Panc1 (cell line): ENCODE measurements around the gene SMOC2. TPM values are rescaled to one million over a fixed set of nuclear protein-coding genes. Genes with fewer than 3 reads are reported as not detected.

Source experiments
- ATAC-seq: fragments of 200-7000 bp; cut with Tn5 transposase; 2 replicates; pipeline ENCODE4 v1.9.1; 2020; ENCODE audit warnings: mild to moderate bottlenecking, moderate library complexity
- BruUV-seq: library from RNA; stranded (reverse); fragments of 400-500 nt; replicated peaks from 2 replicates; lab custom pipeline; 2021; lab: Mats Ljungman, UMichigan
- CTCF ChIA-PET: fragments of 300-600 bp; sonication (Branson Sonifier 250); formaldehyde crosslinking; loops from one replicate; lab custom pipeline; 2022; ENCODE audit warnings: antibody characterized with exemption; lab: Charles Lee
- POLR2A ChIA-PET: fragments of 300-600 bp; sonication (Branson Sonifier 250); formaldehyde crosslinking; loops from one replicate; lab custom pipeline; 2022; ENCODE audit warnings: antibody characterized with exemption; lab: Charles Lee
- DNase-seq: peaks from one replicate; pipeline ENCODE4 v3.0.0-alpha.2; 2010; ENCODE audit warnings: low read depth, low spot score
- H3K27ac ChIP-seq: 2 replicates; pipeline ENCODE4 v1.5.1; 2011; ENCODE audit warnings: mild to moderate bottlenecking, low read length, inconsistent platforms
- H3K27me3 ChIP-seq: fragments of 200-500 bp; sonication (Bioruptor generic); 2 replicates; pipeline ENCODE4 v1.6.0; 2014; ENCODE audit warnings: low read length, inconsistent platforms; ENCODE audit not compliant: control insufficient read depth, insufficient read depth
- H3K36me3 ChIP-seq: fragments of 200-500 bp; sonication (Bioruptor generic); 2 replicates; pipeline ENCODE4 v1.5.1; 2014; ENCODE audit warnings: inconsistent platforms, mild to moderate bottlenecking, low read length, moderate library complexity; ENCODE audit not compliant: control insufficient read depth, insufficient read depth
- H3K4me1 ChIP-seq: 2 replicates; pipeline ENCODE4 v1.5.1; 2011; ENCODE audit warnings: inconsistent platforms, mild to moderate bottlenecking, low read length, moderate library complexity; ENCODE audit not compliant: control insufficient read depth, insufficient read depth
- H3K4me3 ChIP-seq, 2 experiments: 2 replicates each; pipeline ENCODE4 v1.5.1; 2011 to 2012; ENCODE audit warnings: low read depth in 2 of 2, low read length in 2 of 2, mild to moderate bottlenecking in 2 of 2, inconsistent platforms in 1 of 2, moderate library complexity in 1 of 2
- H3K9me3 ChIP-seq: fragments of 200-500 bp; sonication (Bioruptor generic); 2 replicates; pipeline ENCODE4 v1.5.1; 2014; ENCODE audit warnings: low read depth, mild to moderate bottlenecking, inconsistent platforms, low read length, moderate library complexity; ENCODE audit not compliant: control insufficient read depth, insufficient read depth
- CTCF ChIP-seq: fragments of 450-650 bp; IDR thresholded peaks from 2 replicates; pipeline ENCODE4 v1.5.1; 2017; ENCODE audit warnings: mild to moderate bottlenecking
- POLR2AphosphoS5 ChIP-seq: IDR thresholded peaks from 2 replicates; pipeline ENCODE4 v1.6.1; 2012; ENCODE audit warnings: mild to moderate bottlenecking, low read depth, low read length, moderate library complexity
- SIN3A ChIP-seq: IDR thresholded peaks from 2 replicates; pipeline ENCODE4 v1.6.1; 2012; ENCODE audit warnings: low read depth, mild to moderate bottlenecking, low read length, moderate library complexity, borderline replicate concordance; ENCODE audit not compliant: insufficient read depth
- TCF7L2 ChIP-seq: IDR thresholded peaks from 2 replicates; pipeline ENCODE4 v1.6.1; 2011; ENCODE audit warnings: mild to moderate bottlenecking, low read depth, low read length, inconsistent platforms
- in situ Hi-C: cut with HindIII; loops from 2 replicates; pipeline ENCODE4 v1.10.0; 2016; ENCODE audit warnings: low sequenced_read_pairs, low pct_unique_long_range_greater_than_20kb
- intact Hi-C: fragments of 100-400 bp; cut with micrococcal nuclease; formaldehyde crosslinking; loops from one replicate; pipeline ENCODE4 v1.10.0; 2022; ENCODE audit not compliant: unreplicated experiment
- total RNA-seq: library from RNA; stranded (reverse); gene quantifications from one replicate; pipeline ENCODE4 v1.2.1, GENCODE V29; 2021; ENCODE audit not compliant: unreplicated experiment
- TF ChIP-seq, protein P1 (sequence below), 2 experiments: IDR thresholded peaks; 2 replicates each; pipeline ENCODE4 v1.6.1; 2011 to 2012; ENCODE audit warnings: low read depth in 2 of 2, control low read depth in 1 of 2, low read length in 1 of 2, mild to moderate bottlenecking in 1 of 2, moderate library complexity in 1 of 2; ENCODE audit not compliant: insufficient read depth in 1 of 2

Gene SMOC2
- total RNA-seq, 1 experiment from 2014 or later: 0.13 TPM

DNA sequence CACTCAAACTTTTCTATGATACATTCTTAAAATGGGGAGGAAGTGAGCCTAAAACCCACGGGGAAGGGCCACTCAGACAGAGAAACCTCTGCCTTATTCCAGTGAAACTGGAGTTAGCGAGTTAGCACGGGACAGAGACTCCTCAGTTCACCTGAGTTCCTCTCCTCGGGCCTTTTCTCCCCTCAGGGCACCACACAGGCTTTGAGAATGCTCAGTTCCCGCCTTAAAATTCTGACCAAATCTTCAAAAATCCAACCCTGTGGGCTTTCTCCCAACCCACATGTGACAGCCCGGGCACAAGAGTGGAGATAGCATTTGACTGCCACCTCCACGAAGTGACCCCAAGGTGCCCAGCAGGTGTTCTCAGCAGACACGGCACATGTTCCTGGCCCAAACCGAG lies 204.3 kb downstream of the SMOC2 start:
- H3K36me3 ChIP-seq: no peaks in the 10 kb centered on the region
- H3K4me3 ChIP-seq: no peak overlapping the region
- H3K27ac ChIP-seq: no peak overlapping the region
- in situ Hi-C loops (no loop called here), intact Hi-C loops (no loop called here)
- no peaks in the 10 kb centered on the region for H3K9me3 ChIP-seq
- H3K4me1 ChIP-seq: peaks cover 13% of the 10 kb centered on the region
- TF ChIP-seq TCF7L2 (no peak), POLR2AphosphoS5 (no peak), SIN3A (no peak), CTCF (no peak)
- TF ChIP-seq, protein P1, sequence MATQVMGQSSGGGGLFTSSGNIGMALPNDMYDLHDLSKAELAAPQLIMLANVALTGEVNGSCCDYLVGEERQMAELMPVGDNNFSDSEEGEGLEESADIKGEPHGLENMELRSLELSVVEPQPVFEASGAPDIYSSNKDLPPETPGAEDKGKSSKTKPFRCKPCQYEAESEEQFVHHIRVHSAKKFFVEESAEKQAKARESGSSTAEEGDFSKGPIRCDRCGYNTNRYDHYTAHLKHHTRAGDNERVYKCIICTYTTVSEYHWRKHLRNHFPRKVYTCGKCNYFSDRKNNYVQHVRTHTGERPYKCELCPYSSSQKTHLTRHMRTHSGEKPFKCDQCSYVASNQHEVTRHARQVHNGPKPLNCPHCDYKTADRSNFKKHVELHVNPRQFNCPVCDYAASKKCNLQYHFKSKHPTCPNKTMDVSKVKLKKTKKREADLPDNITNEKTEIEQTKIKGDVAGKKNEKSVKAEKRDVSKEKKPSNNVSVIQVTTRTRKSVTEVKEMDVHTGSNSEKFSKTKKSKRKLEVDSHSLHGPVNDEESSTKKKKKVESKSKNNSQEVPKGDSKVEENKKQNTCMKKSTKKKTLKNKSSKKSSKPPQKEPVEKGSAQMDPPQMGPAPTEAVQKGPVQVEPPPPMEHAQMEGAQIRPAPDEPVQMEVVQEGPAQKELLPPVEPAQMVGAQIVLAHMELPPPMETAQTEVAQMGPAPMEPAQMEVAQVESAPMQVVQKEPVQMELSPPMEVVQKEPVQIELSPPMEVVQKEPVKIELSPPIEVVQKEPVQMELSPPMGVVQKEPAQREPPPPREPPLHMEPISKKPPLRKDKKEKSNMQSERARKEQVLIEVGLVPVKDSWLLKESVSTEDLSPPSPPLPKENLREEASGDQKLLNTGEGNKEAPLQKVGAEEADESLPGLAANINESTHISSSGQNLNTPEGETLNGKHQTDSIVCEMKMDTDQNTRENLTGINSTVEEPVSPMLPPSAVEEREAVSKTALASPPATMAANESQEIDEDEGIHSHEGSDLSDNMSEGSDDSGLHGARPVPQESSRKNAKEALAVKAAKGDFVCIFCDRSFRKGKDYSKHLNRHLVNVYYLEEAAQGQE (IDR thresholded peaks at IDR 0.05; ENCODE audit: insufficient read depth in 1 of 2, low read depth in 2 of 2, low read length in 1 of 2): no peak
- BruUV-seq: no TSS peak
- no peak for DNase-seq
- peaks cover 21% of the 10 kb centered on the region; the same call in 1 of the 2 replicates for H3K27me3 ChIP-seq
- no peak for ATAC-seq
- POLR2A ChIA-PET: no interaction called here
- CTCF ChIA-PET: no interaction called here

- no TSS peak for BruUV-seq
- peaks cover 23% of the 10 kb centered on the region; the same call in 1 of the 2 replicates for H3K27me3 ChIP-seq
- ChIA-PET CTCF (no interaction called here), POLR2A (no interaction called here)
- peaks cover 13% of the 10 kb centered on the region for H3K4me1 ChIP-seq
- no peak for ATAC-seq
- intact Hi-C loops (no loop called here), in situ Hi-C loops (no loop called here)
- DNase-seq: no peak
- no peak for TF ChIP-seq POLR2AphosphoS5
- TF ChIP-seq, protein P1 (IDR thresholded peaks at IDR 0.05; ENCODE audit: insufficient read depth in 1 of 2, low read depth in 2 of 2, low read length in 1 of 2): no peak
- TF ChIP-seq SIN3A: no peak
- TF ChIP-seq TCF7L2: no peak
- no peak for TF ChIP-seq CTCF
- no peaks in the 10 kb centered on the region for H3K9me3 ChIP-seq
- H3K4me3 ChIP-seq: no peak overlapping the region
- no peaks in the 10 kb centered on the region for H3K36me3 ChIP-seq
- H3K27ac ChIP-seq: no peak overlapping the region
These were observed 206.3 kb downstream of the SMOC2 start for GRCh38 chr6:168647271-168647670.
